Stimulated activated CD4-positive, alpha-beta T cell treated with anti-CD3 and anti-CD28 coated beads, Interleukin-2, amount 100 ng/mL, for 48 hours (primary cell): ENCODE results near the gene CCDC97.
"Not testable (repeated sequence)": the region's sequence is repeated elsewhere in the genome, so short reads cannot be mapped to it uniquely, and the experiment has no call there.

ENCODE experiments used
- DNase-seq, 2 donors: peaks; one replicate each; pipeline ENCODE4 v3.0.0-alpha.2; 2020

The CCDC97 gene

DNA sequence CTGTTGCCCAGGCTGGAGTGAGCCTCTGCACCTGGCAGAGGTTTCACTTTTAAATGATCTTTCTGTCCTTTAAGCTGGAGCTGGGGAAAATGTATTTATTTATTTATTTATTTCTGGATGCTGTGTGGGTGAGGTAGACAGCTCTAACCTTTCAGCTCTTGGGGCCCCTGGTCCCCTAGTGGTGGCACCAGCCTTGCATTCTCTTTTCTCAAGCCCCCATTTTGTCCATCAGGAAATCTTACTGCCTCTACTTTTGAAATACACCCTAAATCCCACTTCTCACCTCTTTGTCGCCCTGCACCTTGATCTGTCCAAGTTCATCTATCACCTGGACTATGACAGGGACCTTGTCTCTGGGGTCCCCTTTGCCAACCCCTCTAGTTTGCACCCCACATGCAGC lies 56.1 kb downstream of the CCDC97 start:
- no peak for DNase-seq

DNA sequence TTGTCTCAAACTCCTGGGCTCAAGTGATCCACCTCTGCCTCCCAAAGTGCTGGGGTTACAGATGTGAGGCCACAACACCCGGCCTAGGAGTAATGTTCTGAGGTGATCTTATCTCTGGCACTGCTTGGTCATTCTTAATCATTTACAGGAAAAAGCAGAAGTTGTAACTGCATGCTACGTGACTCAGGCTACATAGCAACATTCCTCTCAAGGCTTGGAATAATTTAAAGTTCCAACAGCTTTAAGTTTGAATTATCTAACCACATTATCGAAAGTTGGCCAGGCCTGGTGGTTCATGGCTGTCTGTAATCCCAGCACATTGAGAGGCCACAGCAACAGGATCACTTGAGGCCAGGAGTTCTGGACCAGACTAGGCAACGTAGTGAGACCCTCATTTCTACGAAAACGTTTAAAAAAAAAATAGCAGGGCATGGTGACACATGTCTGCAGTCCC lies 57.9 kb downstream of the CCDC97 start:
- DNase-seq: no peak

DNA sequence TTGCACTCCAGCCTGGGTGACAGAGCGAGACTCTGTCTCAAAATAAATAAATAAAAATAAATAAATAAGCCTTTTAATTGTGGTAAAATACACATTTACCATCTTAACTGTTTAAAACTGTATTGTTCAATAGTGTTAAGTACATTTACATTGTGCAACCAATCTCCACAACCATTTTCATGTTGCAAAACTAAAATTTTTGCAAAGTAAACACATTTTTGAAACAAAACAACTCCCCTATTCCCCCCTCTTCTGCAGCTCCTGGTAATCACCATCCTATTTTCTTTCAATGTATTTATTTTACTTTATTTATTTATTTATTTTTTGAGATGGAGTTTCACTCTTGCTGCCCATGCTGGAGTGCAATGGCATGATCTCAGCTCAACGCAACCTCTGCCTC lies 59.8 kb downstream of the CCDC97 start:
- DNase-seq: no peak

DNA sequence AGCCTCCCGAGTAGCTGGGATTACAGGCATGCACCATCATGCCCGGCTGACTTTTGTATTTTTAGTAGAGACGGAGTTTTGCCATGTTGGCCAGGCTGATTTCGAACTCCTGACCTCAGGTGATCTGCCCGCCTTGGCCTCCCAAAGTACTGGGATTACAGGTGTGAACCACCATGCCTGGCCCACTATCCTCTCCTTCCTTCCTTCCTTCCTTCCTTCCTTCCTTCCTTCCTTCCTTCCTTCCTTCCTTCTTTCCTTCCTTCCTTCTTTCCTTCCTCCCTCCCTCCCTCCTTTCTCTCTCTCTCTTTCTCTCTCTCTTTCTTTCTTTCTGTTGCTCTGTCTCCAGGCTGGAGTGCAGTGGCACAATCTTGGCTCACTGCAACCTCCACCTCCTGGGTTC lies 61.1 kb downstream of the CCDC97 start:
- not testable (repeated sequence) for DNase-seq

DNA sequence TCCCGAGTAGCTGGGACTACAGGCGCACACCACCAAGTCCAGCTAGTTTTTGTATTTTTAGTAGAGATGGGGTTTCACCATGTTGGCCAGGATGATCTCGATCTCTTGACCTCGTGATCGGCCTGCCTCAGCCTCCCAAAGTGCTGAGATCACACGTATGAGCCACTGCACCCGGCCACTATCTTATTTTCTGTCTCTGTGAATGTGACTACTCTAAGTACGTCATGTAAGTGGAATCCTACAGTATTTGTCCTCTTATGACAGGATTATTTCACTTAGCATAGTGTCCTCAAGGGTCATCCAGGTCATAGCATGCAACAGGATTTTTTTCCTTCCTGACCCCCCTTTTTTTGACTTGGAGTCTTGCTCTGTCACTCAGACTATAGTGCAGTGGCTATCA lies 61.6 kb downstream of the CCDC97 start:
- no peak for DNase-seq

DNA sequence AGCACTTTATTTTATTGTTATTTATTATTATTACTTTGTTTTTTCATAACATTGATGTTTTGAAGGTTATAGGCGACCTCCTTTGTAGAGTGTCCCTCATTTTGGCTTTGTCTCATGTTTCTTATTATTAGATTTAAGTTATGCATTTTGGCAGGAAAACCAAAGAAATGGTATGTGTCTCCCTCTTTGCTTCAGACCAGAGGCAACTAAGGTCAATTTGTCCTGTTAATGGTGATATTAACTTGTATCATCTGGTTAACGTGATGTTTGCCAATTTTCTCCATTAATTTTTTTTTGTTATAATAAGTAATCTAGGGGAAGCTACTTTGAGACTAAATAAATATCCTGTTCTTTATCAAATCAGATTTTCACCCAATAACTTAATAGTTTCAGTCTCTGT lies 62.5 kb downstream of the CCDC97 start:
- no peak for DNase-seq

DNA sequence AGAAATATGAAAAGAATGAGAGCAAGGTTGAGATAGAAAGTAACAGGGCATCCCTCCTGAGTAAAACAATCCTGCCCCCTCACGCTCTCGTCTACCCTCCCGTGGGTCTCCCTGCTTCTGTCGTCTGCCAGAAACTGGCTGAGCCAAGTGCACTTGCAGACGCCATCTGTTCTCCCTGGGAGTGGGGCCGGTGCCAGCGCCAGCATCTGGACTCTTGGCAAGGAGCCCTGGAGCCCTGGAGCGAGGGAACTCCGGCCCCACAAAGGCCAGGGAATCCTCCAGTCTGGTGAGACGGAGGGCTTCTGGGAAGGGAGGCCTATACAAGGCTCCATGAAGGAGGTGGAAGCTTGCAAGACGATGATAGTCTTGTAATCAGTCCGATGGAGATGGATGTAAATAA lies 64.0 kb downstream of the CCDC97 start:
- DNase-seq: no peak
